Measurements from ENCODE around the gene MUC5B. TPM values are rescaled to one million over a fixed set of nuclear protein-coding genes. Genes with fewer than 3 reads are reported as not detected.

Gene MUC5B
- total and polyA plus RNA-seq, 2 of the 13 experiments (the other 11 are each of a cell fraction or from before 2014, with no cell fraction given): 0.01 TPM; not detected in 1

- H3K36me3 ChIP-seq (replicated peaks in 1 of 2; ENCODE audit: control insufficient read depth in 1 of 2, insufficient read depth in 2 of 2, low read length in 2 of 2): no peaks in the 10 kb centered on the region
- H3K79me2 ChIP-seq (ENCODE audit: insufficient read depth, low read length): no peaks in the 10 kb centered on the region
- in situ Hi-C loops (cut with HindIII; ENCODE audit: extremely low pct_ligation_motif_present, low pct_unique_long_range_greater_than_20kb) (no loop called here), intact Hi-C loops (cut with micrococcal nuclease; ENCODE audit: unreplicated experiment) (no loop called here)
- no peak overlapping the region for H3K4me3 ChIP-seq (replicated peaks in 1 of 3; ENCODE audit: insufficient read depth in 1 of 3, low read depth in 2 of 3, low read length in 3 of 3)
- H3K4me2 ChIP-seq (ENCODE audit: low read depth, low read length): no peak overlapping the region
- ATAC-seq (no peak), FAIRE-seq (no peak), DNase-seq (ENCODE audit: low spot score) (no peak)
- peaks cover 36% of the 10 kb centered on the region for H3K4me1 ChIP-seq (ENCODE audit: insufficient read depth, low read length)
- POLR2A ChIA-PET: interaction anchor here (0.7 kb wide), 1 partner anchor 249 kb away, joined by 3 read pairs; no protein-coding TSS in a partner anchor
- 40% methylated on average over 25 of the region's 28 CpGs for WGBS (ENCODE audit: low lambda C conversion rate)
- H3K9ac ChIP-seq (ENCODE audit: insufficient read depth, low read depth, low read length): no peak overlapping the region
- CTCF ChIA-PET (ENCODE audit: low intra/inter-chr PET ratio, low total read pairs): no interaction called here
- no peak overlapping the region for H3K27ac ChIP-seq (ENCODE audit: extremely low read length, insufficient read depth, low read length)
- peaks cover 20 to 69% of the 10 kb centered on the region in 2 experiments for H3K27me3 ChIP-seq (ENCODE audit: control insufficient read depth in 1 of 2, insufficient read depth in 2 of 2, low read length in 2 of 2)
- H4K20me1 ChIP-seq (ENCODE audit: insufficient read depth, low read length): peaks cover 13% of the 10 kb centered on the region; the same call in 1 of the 2 replicates
- no TSS peak for BruUV-seq (replicated peaks)
- no peaks in the 10 kb centered on the region for H3K9me3 ChIP-seq (ENCODE audit: low read length)
- no peak overlapping the region for H2AFZ ChIP-seq (ENCODE audit: low read length)
- no peak for TF ChIP-seq CCAR2 (optimal IDR thresholded peaks at IDR 0.05; ENCODE audit: low read depth, low read length)
- TF ChIP-seq ZBTB38 (CRISPR knock-in tag; IDR thresholded peaks at IDR 0.05): 0 out of 2 replicates have a peak, but pooled peaks have one; percentile 40
- no peak for TF ChIP-seq SOX6 (IDR thresholded peaks at IDR 0.05)
- TF ChIP-seq SOX6 (CRISPR knock-in tag; IDR thresholded peaks at IDR 0.05): no peak
- TF ChIP-seq MXI1 (IDR thresholded peaks at IDR 0.05; ENCODE audit: borderline replicate concordance, low read depth, low read length): no peak
- no peak for TF ChIP-seq ZNF652 (CRISPR knock-in tag; IDR thresholded peaks at IDR 0.05; ENCODE audit: borderline replicate concordance, low read depth)
- TF ChIP-seq ZNF501 (CRISPR knock-in tag; IDR thresholded peaks at IDR 0.05): no peak
- no peak for TF ChIP-seq FOXA1 (IDR thresholded peaks at IDR 0.05)
- TF ChIP-seq FOXA1 (CRISPR knock-in tag; IDR thresholded peaks at IDR 0.05): no peak
- no peak for TF ChIP-seq IRX3 (CRISPR knock-in tag; IDR thresholded peaks at IDR 0.05; ENCODE audit: borderline replicate concordance, low read depth)
- TF ChIP-seq PLSCR1 (CRISPR knock-in tag; IDR thresholded peaks at IDR 0.05; ENCODE audit: borderline replicate concordance): no peak
- no peak for TF ChIP-seq NBN (conservative IDR thresholded peaks at IDR 0.05)
- no peak for TF ChIP-seq CEBPG (CRISPR knock-in tag; IDR thresholded peaks at IDR 0.05)
- no peak for TF ChIP-seq ZNF124 (CRISPR knock-in tag; IDR thresholded peaks at IDR 0.05)
- TF ChIP-seq ZSCAN9 (CRISPR knock-in tag; IDR thresholded peaks at IDR 0.05; ENCODE audit: borderline replicate concordance): no peak
- no peak for TF ChIP-seq ZNF644 (CRISPR knock-in tag; IDR thresholded peaks at IDR 0.05; ENCODE audit: low read depth)
- TF ChIP-seq ZFP36L2 (CRISPR knock-in tag; IDR thresholded peaks at IDR 0.05): no peak
- TF ChIP-seq SRSF9 (IDR thresholded peaks at IDR 0.05; ENCODE audit: borderline replicate concordance, insufficient read depth, low read depth, low read length, poor library complexity, severe bottlenecking): no peak
- no peak for TF ChIP-seq ZC3H4 (CRISPR knock-in tag; IDR thresholded peaks at IDR 0.05; ENCODE audit: borderline replicate concordance)
- TF ChIP-seq, protein P1, sequence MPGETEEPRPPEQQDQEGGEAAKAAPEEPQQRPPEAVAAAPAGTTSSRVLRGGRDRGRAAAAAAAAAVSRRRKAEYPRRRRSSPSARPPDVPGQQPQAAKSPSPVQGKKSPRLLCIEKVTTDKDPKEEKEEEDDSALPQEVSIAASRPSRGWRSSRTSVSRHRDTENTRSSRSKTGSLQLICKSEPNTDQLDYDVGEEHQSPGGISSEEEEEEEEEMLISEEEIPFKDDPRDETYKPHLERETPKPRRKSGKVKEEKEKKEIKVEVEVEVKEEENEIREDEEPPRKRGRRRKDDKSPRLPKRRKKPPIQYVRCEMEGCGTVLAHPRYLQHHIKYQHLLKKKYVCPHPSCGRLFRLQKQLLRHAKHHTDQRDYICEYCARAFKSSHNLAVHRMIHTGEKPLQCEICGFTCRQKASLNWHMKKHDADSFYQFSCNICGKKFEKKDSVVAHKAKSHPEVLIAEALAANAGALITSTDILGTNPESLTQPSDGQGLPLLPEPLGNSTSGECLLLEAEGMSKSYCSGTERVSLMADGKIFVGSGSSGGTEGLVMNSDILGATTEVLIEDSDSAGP (CRISPR knock-in tag; IDR thresholded peaks at IDR 0.05; ENCODE audit: borderline replicate concordance): 0 out of 2 replicates have a peak, but pooled peaks have one; percentile 19
- TF ChIP-seq, protein P2, sequence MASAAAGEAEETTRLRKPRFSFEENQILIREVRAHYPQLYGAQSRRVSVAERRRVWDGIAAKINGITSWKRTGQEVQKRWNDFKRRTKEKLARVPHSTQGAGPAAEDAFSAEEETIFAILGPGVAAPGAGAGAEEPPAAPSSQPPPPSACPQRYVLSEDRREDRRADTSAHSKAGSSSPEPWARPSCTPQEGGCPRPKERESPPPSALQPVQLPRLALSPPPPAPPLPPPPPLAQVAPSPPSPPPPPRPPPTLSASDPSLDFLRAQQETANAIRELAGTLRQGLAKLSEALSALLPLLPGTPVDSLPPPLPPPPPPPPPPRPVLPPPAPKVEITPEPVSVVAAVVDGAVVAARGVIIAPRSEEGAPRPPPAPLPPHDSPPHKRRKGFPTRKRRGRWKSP (CRISPR knock-in tag; IDR thresholded peaks at IDR 0.05): no peak
- no peak for TF ChIP-seq NCOA5 (CRISPR knock-in tag; IDR thresholded peaks at IDR 0.05)
- no peak for TF ChIP-seq PCBP2 (optimal IDR thresholded peaks at IDR 0.05; ENCODE audit: low read depth, low read length, poor library complexity, severe bottlenecking)
- no peak for TF ChIP-seq XBP1 (CRISPR knock-in tag; IDR thresholded peaks at IDR 0.05)
- no peak for TF ChIP-seq ZNF766 (CRISPR knock-in tag; IDR thresholded peaks at IDR 0.05; ENCODE audit: borderline replicate concordance)
These were observed 1.7 kb upstream of the MUC5B start for GRCh38 chr11:1220941-1221721.

All from HepG2 (cell line).